GM21619 (cell line): ENCODE data around the gene OPRL1.

Source experiments
- ATAC-seq: cut with Tn5 transposase; IDR thresholded peaks from one replicate; pipeline ENCODE4 v1.9.1; 2021; ENCODE audit not compliant: unreplicated experiment

OPRL1 gene

DNA sequence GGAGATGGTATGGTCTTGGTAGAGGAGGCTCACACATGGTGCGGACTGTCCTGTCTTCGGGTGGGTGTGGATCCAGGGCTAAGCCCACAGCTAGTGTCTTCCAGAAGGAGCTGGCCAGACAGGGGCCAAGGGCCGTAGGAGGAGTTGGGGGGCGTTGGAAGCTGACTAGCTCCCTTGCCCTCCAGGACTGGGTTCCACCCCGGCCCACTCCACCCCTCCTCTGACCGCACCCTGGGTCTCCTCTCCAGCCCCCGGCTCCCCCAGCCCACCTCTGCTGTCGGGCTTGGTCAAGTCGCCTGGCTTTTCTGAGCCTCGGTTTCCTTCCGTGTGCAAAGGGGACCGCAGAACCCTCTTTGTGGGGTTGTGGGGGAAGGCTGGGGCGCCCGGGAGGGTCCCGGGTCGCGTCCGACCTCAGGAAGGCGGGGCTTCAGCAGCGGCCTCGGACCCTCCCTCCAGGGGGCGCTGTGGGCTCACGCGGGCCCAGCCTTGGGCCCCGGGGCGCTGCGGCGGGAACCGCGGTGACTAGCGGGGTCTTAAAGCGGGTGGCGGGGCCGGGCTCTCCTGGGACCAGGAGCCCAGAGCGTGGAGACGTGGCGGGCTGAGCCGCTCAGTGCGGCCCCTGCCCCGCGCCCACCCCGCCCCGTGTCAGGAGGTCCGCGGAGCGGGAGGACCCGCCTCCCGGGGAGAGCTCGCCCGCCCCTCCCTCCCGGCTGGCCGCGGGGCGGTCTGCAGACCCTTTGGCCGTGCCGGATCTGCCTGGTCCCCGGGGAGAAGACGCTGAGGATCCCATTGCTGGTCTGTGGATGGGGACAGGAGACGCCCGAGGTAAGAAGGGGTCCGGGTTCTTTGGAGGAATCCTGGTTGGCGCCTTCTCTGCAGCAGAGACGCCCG, 22.1 kb downstream of the OPRL1 start:
- ATAC-seq: no peak

- ATAC-seq: no peak
These were observed 22.9 kb downstream of the OPRL1 start for GRCh38 chr20:64102647-64103354.

GRCh38 chr20:64103871-64104666, 24.2 kb downstream of the OPRL1 start:
- ATAC-seq: no peak

DNA sequence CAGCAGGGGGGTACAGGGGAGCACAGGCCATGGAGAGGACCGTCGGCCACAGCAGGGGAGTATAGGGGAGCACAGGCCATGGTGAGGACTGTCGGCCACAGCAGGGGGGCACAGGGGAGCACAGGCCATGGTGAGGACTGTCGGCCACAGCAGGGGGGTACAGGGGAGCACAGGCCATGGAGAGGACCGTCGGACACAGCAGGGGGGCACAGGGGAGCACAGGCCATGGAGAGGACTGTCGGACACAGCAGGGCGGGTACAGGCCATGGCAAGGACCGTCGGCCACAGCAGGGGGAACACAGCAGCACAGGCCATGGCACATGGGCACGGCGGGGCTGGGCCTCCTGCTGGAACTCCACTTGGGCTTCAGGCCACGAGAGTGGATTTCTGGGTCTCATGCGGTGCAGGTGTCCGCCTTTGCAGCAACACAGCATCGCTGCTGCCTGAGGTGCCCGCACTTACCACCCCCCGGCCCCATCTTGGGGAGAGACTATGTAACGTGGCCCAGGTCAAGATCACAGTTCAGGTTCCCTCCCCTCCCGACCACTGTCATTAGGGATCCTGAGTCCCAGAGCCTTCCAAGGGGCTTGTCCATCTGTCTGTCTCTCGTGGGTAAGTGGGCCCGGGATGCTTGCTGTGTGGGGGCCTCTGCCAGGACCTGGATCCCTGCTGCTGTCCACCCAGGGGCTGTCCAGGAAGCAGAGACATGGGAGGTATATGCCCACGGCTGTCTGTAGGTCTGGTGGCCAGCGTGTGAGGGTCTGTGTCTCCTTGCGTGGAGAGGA, 25.0 kb downstream of the OPRL1 start:
- no peak for ATAC-seq

- ATAC-seq: no peak
These were observed 26.1 kb downstream of the OPRL1 start for GRCh38 chr20:64105846-64106434.

DNA sequence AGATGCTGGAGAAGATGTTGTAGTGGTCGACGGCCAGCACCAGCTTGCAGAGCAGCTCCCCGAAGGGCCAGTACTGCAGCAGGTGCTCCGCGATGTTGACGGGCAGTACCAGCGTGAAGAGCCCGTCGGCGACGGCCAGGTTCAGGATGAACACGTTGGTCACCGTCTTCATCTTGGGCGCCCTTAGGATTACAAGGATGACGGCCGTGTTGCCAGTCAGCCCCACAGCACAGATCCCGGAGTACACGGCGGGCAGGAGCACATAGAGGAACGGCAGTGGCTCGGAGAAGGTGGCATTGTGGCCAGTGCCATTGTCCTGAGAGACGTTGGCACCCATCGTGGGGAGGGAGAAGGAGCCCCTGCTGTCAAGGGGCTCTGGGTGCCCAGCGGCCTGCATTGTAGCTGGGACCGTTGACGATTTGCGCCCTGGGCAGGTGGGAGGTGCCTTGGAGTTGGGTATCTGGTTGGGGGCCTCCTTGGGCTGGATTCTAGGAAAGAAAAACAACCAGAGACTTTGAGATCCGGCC, 26.6 kb downstream of the OPRL1 start:
- ATAC-seq: no peak

GRCh38 chr20:64106981-64107735, 27.3 kb downstream of the OPRL1 start, which contains the start of gene NPBWR2:
NPBWR2 (minus strand) TSS chr20:64107565; CDS start chr20:64106831, 734 bp downstream.
- no peak for ATAC-seq

DNA sequence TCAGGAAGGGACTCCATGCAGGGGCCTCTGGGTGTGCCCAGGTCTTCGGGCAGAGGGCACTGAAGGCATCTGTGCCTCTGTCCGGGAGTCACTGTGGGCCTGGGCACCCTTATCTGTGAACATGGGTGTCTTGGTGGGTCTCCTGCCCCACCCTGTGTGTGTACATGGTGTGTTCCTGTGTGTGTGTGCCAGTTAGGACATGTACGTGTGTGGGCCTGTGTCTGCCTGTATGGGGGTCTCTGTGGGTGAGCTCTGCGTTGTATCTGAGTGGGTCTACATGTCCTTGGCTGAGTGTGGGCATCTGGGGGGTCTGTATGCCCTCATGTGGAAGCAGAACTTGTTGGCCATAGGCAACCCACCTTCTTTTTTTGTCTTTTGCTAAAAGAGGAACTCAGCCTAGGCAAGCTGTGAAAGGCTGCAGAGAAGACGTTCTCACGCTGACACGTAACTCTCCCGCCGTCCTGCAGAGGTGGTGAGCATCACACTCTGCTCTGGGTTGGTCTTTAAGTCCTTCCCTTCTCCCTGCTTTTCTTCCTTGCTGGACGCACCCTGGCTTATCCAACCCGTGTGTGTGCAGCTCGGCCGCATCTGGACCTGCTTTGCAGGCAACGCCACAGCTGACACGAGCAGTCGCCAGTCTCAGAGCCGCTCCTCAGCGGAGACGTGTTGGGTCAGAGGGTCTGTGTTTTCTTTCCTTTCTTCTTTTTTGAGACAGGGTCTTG, 28.0 kb downstream of the OPRL1 start:
- ATAC-seq: no peak

DNA sequence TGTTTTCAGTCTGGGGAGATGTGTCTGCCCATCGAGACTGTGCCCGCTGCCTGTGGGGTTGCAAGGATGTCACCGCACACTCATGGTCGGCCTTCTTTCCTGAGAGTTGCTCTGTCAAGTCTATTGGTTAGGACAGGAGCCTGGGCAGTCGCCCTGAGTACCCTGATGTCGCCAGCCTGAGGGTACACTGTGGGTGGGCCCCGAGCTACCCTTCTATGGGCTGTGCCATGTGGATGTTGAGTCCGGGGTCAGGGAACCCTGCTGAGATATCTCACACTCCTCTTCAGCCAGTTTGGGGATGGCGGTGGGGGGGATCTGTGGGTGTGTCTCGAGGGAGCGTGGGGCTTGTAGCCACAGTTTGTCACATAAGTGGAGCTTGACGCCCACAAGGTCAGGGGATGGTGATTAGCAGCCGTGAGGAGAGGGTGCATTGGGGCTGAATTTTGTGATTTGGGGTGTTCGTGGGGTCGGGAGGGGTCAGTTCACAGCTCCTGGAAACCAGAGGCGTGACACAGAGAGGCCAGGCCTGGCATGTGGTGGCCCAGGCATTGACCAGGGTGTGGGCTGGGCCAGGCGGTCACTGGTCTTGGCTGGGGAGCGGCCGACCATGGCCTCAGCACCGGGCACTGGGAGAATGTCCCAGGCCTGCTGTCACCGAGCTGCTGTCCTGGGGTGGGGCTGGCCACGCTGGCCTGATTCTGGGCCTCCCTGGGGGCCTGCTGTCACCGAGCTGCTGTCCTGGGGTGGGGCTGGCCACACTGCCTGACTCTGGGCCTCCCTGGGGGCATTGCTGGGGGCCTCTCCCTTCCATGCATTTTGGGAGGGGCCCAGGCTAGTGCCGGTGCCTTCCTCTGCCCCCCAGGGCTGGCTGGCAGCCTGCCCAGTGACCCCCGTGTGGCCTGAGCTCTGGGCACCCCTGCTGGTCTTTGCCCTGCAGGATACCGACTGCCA, 29.1 kb downstream of the OPRL1 start:
- ATAC-seq: no peak

GRCh38 chr20:64109831-64110391, 30.0 kb downstream of the OPRL1 start:
- ATAC-seq: no peak

- ATAC-seq: no peak
These were observed 30.7 kb downstream of the OPRL1 start for GRCh38 chr20:64110411-64111068.

- ATAC-seq: no peak
These were observed 32.2 kb downstream of the OPRL1 start for GRCh38 chr20:64111841-64112641.

DNA sequence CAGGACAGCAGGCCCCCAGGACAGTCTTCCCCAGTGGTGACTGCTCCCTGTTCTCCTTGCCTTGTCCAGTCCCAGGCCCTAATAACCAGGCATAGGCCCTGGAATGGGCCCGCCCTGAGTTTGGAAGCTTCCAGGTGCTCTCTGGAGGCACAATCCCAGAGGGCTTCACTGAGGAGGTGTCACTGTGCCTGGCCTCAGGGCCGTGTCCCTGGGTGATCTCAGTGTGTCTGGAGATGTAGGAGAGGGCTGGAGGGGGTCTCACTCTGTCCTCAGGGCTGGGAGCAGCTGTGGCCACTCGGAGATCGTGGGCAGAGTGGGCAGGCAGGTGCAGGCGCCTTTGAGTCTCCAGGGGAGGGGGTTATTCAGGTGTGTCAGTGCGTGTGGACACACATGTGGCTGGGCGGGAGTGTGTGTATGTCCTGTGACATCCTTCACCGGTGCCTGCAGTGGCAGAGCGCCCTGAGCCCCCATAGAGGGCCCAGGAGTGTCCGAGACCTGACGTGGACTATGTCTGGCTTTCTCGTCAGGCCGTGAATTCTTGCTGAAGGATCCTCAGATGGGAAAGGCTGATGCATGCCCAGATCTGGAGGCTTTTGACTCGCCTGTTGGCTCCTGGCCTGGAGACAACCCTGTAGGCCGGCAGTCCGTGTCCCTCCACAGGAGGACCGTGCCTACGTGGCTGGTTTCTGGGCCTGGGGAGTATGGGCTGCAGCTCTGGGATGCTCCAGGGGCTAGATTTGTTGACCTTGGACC, 33.0 kb downstream of the OPRL1 start:
- no peak for ATAC-seq

- no peak for ATAC-seq
These were observed 33.5 kb downstream of the OPRL1 start for GRCh38 chr20:64113444-64113775.

DNA sequence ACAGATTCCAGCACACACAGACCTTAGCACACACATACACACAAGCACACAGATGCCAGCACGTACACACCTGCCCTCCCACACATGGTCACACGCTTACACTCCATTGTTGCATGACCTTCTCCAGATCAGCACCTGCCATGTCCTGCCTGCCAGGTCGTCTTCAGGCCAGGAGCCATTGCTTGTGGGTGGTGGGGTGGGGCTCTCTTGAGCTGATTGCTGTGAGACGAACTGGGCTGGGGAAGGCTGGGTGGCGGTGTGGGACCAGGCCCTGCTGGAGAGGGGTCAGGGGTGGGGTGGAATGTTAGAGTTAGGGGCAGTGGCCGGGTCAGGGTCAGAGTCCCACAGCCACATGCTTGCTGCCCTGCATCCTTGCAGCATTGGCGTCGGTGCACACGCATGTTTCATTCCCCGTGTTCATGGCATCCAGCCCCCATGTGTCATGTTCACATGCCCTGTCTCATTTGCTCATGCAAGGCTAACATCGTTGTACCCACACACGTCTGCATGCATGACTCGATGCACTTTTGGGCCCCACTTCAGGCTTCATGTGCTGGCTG, 34.0 kb downstream of the OPRL1 start:
- ATAC-seq: no peak
